Nephron (organoid): ENCODE measurements around the gene GPR37L1.
A peak's percentile ranks its signal among the peaks of the same experiment; 100 is the strongest.
"Not testable (repeated sequence)": the region's sequence is repeated elsewhere in the genome, so short reads cannot be mapped to it uniquely, and the experiment has no call there.

ENCODE experiments used
- H3K27ac Mint-ChIP-seq, 3 experiments: 2 replicates each; pipeline ENCODE4 v1.8.0; 2020; ENCODE audit warnings: mixed read lengths in 3 of 3, mild to moderate bottlenecking in 2 of 3, moderate library complexity in 1 of 3
- H3K27me3 Mint-ChIP-seq: 2 replicates; pipeline ENCODE4 v1.8.0; 2021; ENCODE audit warnings: low read depth, mild to moderate bottlenecking, moderate library complexity, mixed read lengths
- H3K36me3 Mint-ChIP-seq: 2 replicates; pipeline ENCODE4 v1.8.0; 2020; ENCODE audit warnings: low read depth, mixed read lengths
- H3K4me1 Mint-ChIP-seq: 2 replicates; pipeline ENCODE4 v1.8.0; 2020; ENCODE audit warnings: mixed read lengths
- H3K4me3 Mint-ChIP-seq, 3 experiments: 2 replicates each; pipeline ENCODE4 v1.8.0; 2020; ENCODE audit warnings: mild to moderate bottlenecking in 3 of 3, mixed read lengths in 3 of 3, moderate library complexity in 2 of 3
- H3K9me3 Mint-ChIP-seq: 2 replicates; pipeline ENCODE4 v1.8.0; 2020; ENCODE audit warnings: mixed read lengths
- CTCF ChIP-seq, 3 experiments: fragments of 200-600 bp; sonication (generic); IDR thresholded peaks; one replicate each; pipeline ENCODE4 v1.5.0; 2021; ENCODE audit warnings: antibody characterized with exemption in 3 of 3; ENCODE audit not compliant: unreplicated experiment in 3 of 3

Gene GPR37L1

DNA sequence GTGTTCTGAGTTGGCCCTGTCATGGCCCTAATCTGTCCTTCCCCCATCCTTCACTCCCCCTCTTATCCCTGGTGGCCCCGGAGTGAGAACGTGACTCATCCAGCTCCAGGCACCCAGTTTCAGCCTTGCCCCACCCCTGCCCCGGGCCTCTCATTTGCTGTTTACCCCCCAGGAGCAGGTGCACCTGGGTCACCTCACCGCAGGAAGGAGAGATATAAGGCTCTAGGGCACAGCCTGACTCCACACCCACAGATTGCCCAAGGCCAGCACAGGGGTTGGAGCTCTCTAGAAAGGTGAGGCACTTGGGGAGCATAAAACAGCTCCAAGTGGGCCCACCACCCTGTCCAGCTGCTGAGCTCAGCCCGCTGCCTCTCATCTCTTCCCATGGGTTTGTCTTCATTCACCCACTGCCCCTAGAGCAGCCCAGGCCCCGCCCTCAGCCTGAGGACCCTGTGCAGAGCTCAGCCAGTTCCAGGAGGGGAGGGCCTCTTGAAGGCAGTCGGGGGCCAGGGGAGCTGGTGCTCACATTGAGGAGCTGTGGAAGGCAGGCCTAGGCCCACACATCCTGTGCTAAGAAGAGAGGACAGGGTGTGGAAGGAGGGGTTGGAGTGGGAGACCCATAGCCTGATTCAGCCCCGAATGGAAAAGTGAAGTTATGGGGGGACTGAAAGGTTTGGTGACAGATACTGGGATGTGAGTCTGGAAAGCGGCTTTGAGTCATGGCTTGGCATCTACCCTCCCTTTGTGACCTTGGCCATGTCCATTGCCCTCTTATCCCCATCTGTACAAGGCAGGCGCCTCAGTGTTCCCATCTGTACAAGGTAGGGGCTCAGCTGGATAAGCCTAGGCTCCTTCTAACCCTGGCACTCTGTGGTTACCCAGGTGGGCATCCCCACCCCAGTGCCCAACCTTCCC is 16.1 kb upstream of the GPR37L1 start:
- Mint-ChIP-seq H3K27me3 (no peaks in the 10 kb centered on the region), H3K27ac (peak overlapping the region in 1 of 3 experiments; percentile 57), H3K36me3 (no peaks in the 10 kb centered on the region), H3K9me3 (no peaks in the 10 kb centered on the region), H3K4me1 (peaks cover 13% of the 10 kb centered on the region), H3K4me3 (no peak overlapping the region)
- TF ChIP-seq CTCF (IDR thresholded peaks at IDR 0.05; ENCODE audit: unreplicated experiment in 3 of 3): no peak

DNA sequence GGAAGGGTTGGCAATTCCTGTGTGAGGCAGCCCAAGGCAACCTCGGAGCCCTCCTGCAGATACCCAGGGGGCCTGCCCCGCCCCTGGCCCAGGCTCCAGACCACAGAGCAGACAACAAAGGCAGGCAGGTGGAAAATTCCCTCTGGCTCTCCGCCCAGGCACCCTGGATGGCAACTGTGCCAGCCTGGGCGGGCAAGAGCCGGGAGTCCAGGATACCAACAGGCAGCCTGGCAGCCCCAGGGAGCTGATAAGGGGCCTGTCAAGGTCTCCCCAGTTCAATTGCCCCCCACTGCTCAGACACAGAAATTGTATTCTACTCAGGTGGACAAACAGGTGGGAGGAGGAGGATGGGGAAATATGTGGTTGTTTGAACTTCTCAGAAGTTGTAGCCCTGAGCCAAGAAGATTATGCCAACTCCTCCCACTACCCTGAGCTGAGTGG is 15.4 kb upstream of the GPR37L1 start:
- Mint-ChIP-seq H3K4me1 (peaks cover 13% of the 10 kb centered on the region), H3K9me3 (no peaks in the 10 kb centered on the region), H3K4me3 (no peak overlapping the region), H3K36me3 (no peaks in the 10 kb centered on the region), H3K27me3 (no peaks in the 10 kb centered on the region), H3K27ac (peak overlapping the region in 2 of 3 experiments; percentile 13 to 57)
- TF ChIP-seq CTCF (IDR thresholded peaks at IDR 0.05; ENCODE audit: unreplicated experiment in 3 of 3): no peak

GRCh38 chr1:202107801-202108731 is 14.7 kb upstream of the GPR37L1 start:
- Mint-ChIP-seq H3K36me3 (no peaks in the 10 kb centered on the region), H3K27ac (peak overlapping the region; percentile 13 to 57 (median 46)), H3K4me1 (peaks cover 16% of the 10 kb centered on the region), H3K27me3 (no peaks in the 10 kb centered on the region), H3K4me3 (no peak overlapping the region), H3K9me3 (no peaks in the 10 kb centered on the region)
- TF ChIP-seq CTCF (IDR thresholded peaks at IDR 0.05; ENCODE audit: unreplicated experiment in 3 of 3): no peak

DNA sequence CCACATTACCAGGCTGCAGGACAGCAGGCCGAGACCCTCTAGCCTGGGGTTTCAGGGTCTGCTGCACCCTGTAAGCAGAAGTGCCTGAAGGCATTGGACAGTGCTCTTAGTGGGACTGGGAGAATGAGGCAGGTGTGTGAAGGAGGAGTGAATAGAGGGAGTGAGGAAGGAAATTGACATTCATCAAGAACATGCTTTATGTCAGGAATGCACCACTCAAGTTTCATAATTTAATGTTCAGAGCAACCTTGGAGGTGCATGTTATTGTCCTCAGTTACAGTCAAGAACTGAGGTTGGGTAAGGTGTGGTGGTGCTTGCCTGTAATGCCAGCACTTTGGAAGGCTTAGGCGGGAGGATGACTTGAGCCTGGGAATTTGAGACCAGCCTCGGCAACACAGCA is 11.7 kb upstream of the GPR37L1 start:
- H3K4me3 Mint-ChIP-seq: no peak overlapping the region
- H3K27ac Mint-ChIP-seq: peak overlapping the region in 2 of 3 experiments; percentile 14 to 64
- no peaks in the 10 kb centered on the region for H3K9me3 Mint-ChIP-seq
- H3K4me1 Mint-ChIP-seq: peaks cover 18% of the 10 kb centered on the region
- no peaks in the 10 kb centered on the region for H3K27me3 Mint-ChIP-seq
- TF ChIP-seq CTCF (IDR thresholded peaks at IDR 0.05; ENCODE audit: unreplicated experiment in 3 of 3): no peak
- H3K36me3 Mint-ChIP-seq: no peaks in the 10 kb centered on the region

- not testable (repeated sequence) for H3K4me3 Mint-ChIP-seq, H3K27ac Mint-ChIP-seq, H3K27me3 Mint-ChIP-seq, H3K36me3 Mint-ChIP-seq, H3K9me3 Mint-ChIP-seq
- peaks cover 18% of the 10 kb centered on the region for H3K4me1 Mint-ChIP-seq
These were observed 11.1 kb upstream of the GPR37L1 start for GRCh38 chr1:202111589-202111988.
